Measurements from ENCODE around the gene GABRA5. TPM values are rescaled to one million over a fixed set of nuclear protein-coding genes. Genes with fewer than 3 reads are reported as not detected.

GABRA5 gene
- total and polyA plus RNA-seq, 9 donors, result 0.33 TPM; not detected in 8

- TF ChIP-seq POLR2A (IDR thresholded peaks at IDR 0.05), result no peak
- TF ChIP-seq EP300 (IDR thresholded peaks at IDR 0.05), result no peak
- no peak for TF ChIP-seq CTCF (IDR thresholded peaks at IDR 0.05)
- DNase-seq, result no peak
- WGBS, 3 donors, result 85 to 95% (median 85%) methylated on average over 2 of the region's 2 CpGs
Measured at GRCh38 chr15:26996250-26996649, 129.4 kb downstream of the GABRA5 start.

More at GRCh38 chr15:26996250-26996649, 129.4 kb downstream of the GABRA5 start:
- Histone ChIP-seq H3K27me3 (no peaks in the 10 kb centered on the region), H3K36me3 (no peaks in the 10 kb centered on the region), H3K4me3 (no peak overlapping the region), H3K9me3 (no peaks in the 10 kb centered on the region), H3K27ac (no peak overlapping the region), H3K4me1 (ENCODE audit: insufficient read depth) (no peaks in the 10 kb centered on the region)
- intact Hi-C loops (cut with DNase I), result no loop called here

Other genes starting within 250 kb of the GABRA5 start
- 1 to 10 TPM in 6 of 7 donors, under 1 TPM in 1; 0.60 to 6.7 (median 3.6) TPM for gene GABRB3, start 94.0 kb upstream of the GABRA5 start, total RNA-seq
- 1 to 10 TPM; 1.3 to 2.3 TPM for gene GABRB3, start 94.0 kb upstream of the GABRA5 start, polyA plus RNA-seq
- under 1 TPM in 1 of 7 donors, not detected in 6; 0.13 TPM for gene GABRG3, start 104.1 kb downstream of the GABRA5 start, total RNA-seq
- gene GABRG3, start 104.1 kb downstream of the GABRA5 start, polyA plus RNA-seq, result under 1 TPM; 0.01 to 0.18 TPM

Data from ovary (tissue), 9 donors.